ENCODE results near the gene NUMA1.

NUMA1 gene

GRCh38 chr11:72078477-72078876 is 1.9 kb downstream of the NUMA1 start:
- Histone ChIP-seq H2AK5ac (ENCODE audit: low read length) (no peak overlapping the region), H3K36me3 (ENCODE audit: control insufficient read depth, insufficient read depth, low read length) (no peaks in the 10 kb centered on the region), H3K27me3 (ENCODE audit: insufficient read depth, low read length, poor library complexity) (no peaks in the 10 kb centered on the region), H3K4me3 (ENCODE audit: low read length) (no peak overlapping the region), H3K23ac (ENCODE audit: low read length) (no peak overlapping the region), H3K4ac (ENCODE audit: low read depth, low read length) (no peak overlapping the region), H3K9ac (ENCODE audit: low read length) (peak overlapping the region; percentile 38), H3K4me2 (ENCODE audit: low read length) (no peak overlapping the region), H3K4me1 (ENCODE audit: control insufficient read depth, low read depth, low read length) (no peaks in the 10 kb centered on the region), H4K8ac (ENCODE audit: low read depth, low read length) (no peak overlapping the region), H3K27ac (ENCODE audit: low read depth, low read length) (no peak overlapping the region), H2BK15ac (replicated peaks; ENCODE audit: low read depth) (no peak overlapping the region), H4K5ac (ENCODE audit: low read length) (no peak overlapping the region), H3K56ac (ENCODE audit: low read length) (peak overlapping the region; percentile 30), H2BK5ac (ENCODE audit: low read length) (no peak overlapping the region), H2BK120ac (ENCODE audit: low read depth, low read length) (no peak overlapping the region), H3K79me1 (ENCODE audit: low read length) (peaks cover 7% of the 10 kb centered on the region), H3K79me2 (ENCODE audit: control insufficient read depth, insufficient read depth, low read length) (peaks cover 39% of the 10 kb centered on the region), H3K18ac (ENCODE audit: low read length) (no peak overlapping the region)
- WGBS (ENCODE audit: extremely low coverage, insufficient coverage, low lambda C conversion rate) = no CpG with 5 or more reads among the region's 6 CpGs
- no peak for DNase-seq

- no peak overlapping the region for H3K56ac ChIP-seq (ENCODE audit: low read length)
- H3K9ac ChIP-seq (ENCODE audit: low read length) = no peak overlapping the region
- no peaks in the 10 kb centered on the region for H3K27me3 ChIP-seq (ENCODE audit: insufficient read depth, low read length, poor library complexity)
- H3K27ac ChIP-seq (ENCODE audit: low read depth, low read length) = no peak overlapping the region
- no peak overlapping the region for H3K4ac ChIP-seq (ENCODE audit: low read depth, low read length)
- H2BK120ac ChIP-seq (ENCODE audit: low read depth, low read length) = no peak overlapping the region
- H3K36me3 ChIP-seq (ENCODE audit: control insufficient read depth, insufficient read depth, low read length) = no peaks in the 10 kb centered on the region
- H2BK15ac ChIP-seq (replicated peaks; ENCODE audit: low read depth) = no peak overlapping the region
- no peak overlapping the region for H3K18ac ChIP-seq (ENCODE audit: low read length)
- H3K4me3 ChIP-seq (ENCODE audit: low read length) = no peak overlapping the region
- H4K8ac ChIP-seq (ENCODE audit: low read depth, low read length) = no peak overlapping the region
- peaks cover 56% of the 10 kb centered on the region for H3K79me2 ChIP-seq (ENCODE audit: control insufficient read depth, insufficient read depth, low read length)
- peaks cover 6% of the 10 kb centered on the region for H3K4me1 ChIP-seq (ENCODE audit: control insufficient read depth, low read depth, low read length)
- no peak overlapping the region for H3K4me2 ChIP-seq (ENCODE audit: low read length)
- no peak overlapping the region for H2AK5ac ChIP-seq (ENCODE audit: low read length)
- WGBS (ENCODE audit: extremely low coverage, insufficient coverage, low lambda C conversion rate) = no CpG with 5 or more reads among the region's 4 CpGs
- H3K23ac ChIP-seq (ENCODE audit: low read length) = no peak overlapping the region
- no peak overlapping the region for H2BK5ac ChIP-seq (ENCODE audit: low read length)
- H3K79me1 ChIP-seq (ENCODE audit: low read length) = peaks cover 10% of the 10 kb centered on the region
- no peak for DNase-seq
- no peak overlapping the region for H4K5ac ChIP-seq (ENCODE audit: low read length)
Measured at GRCh38 chr11:72075756-72076155, 4.6 kb downstream of the NUMA1 start.

GRCh38 chr11:72075109-72075508 is 5.2 kb downstream of the NUMA1 start:
- H3K18ac ChIP-seq (ENCODE audit: low read length) = no peak overlapping the region
- no CpG with 5 or more reads among the region's 1 CpG for WGBS (ENCODE audit: extremely low coverage, insufficient coverage, low lambda C conversion rate)
- H4K8ac ChIP-seq (ENCODE audit: low read depth, low read length) = no peak overlapping the region
- no peak overlapping the region for H3K56ac ChIP-seq (ENCODE audit: low read length)
- no peak overlapping the region for H3K4me2 ChIP-seq (ENCODE audit: low read length)
- no peak overlapping the region for H3K27ac ChIP-seq (ENCODE audit: low read depth, low read length)
- H3K9ac ChIP-seq (ENCODE audit: low read length) = no peak overlapping the region
- H2BK15ac ChIP-seq (replicated peaks; ENCODE audit: low read depth) = no peak overlapping the region
- H3K4me1 ChIP-seq (ENCODE audit: control insufficient read depth, low read depth, low read length) = peaks cover 6% of the 10 kb centered on the region
- no peaks in the 10 kb centered on the region for H3K36me3 ChIP-seq (ENCODE audit: control insufficient read depth, insufficient read depth, low read length)
- peaks cover 58% of the 10 kb centered on the region for H3K79me2 ChIP-seq (ENCODE audit: control insufficient read depth, insufficient read depth, low read length)
- no peak overlapping the region for H4K5ac ChIP-seq (ENCODE audit: low read length)
- no peak overlapping the region for H2BK120ac ChIP-seq (ENCODE audit: low read depth, low read length)
- peaks cover 10% of the 10 kb centered on the region for H3K79me1 ChIP-seq (ENCODE audit: low read length)
- H2AK5ac ChIP-seq (ENCODE audit: low read length) = no peak overlapping the region
- no peak overlapping the region for H3K23ac ChIP-seq (ENCODE audit: low read length)
- no peaks in the 10 kb centered on the region for H3K27me3 ChIP-seq (ENCODE audit: insufficient read depth, low read length, poor library complexity)
- no peak overlapping the region for H3K4ac ChIP-seq (ENCODE audit: low read depth, low read length)
- no peak overlapping the region for H2BK5ac ChIP-seq (ENCODE audit: low read length)
- no peak overlapping the region for H3K4me3 ChIP-seq (ENCODE audit: low read length)
- peak; percentile 69 for DNase-seq

GRCh38 chr11:72072348-72072747 is 8.0 kb downstream of the NUMA1 start:
- no peaks in the 10 kb centered on the region for H3K36me3 ChIP-seq (ENCODE audit: control insufficient read depth, insufficient read depth, low read length)
- H4K8ac ChIP-seq (ENCODE audit: low read depth, low read length) = no peak overlapping the region
- no peak overlapping the region for H3K56ac ChIP-seq (ENCODE audit: low read length)
- H3K27me3 ChIP-seq (ENCODE audit: insufficient read depth, low read length, poor library complexity) = no peaks in the 10 kb centered on the region
- peak; percentile 59 for DNase-seq
- H2AK5ac ChIP-seq (ENCODE audit: low read length) = no peak overlapping the region
- H2BK120ac ChIP-seq (ENCODE audit: low read depth, low read length) = no peak overlapping the region
- WGBS (ENCODE audit: extremely low coverage, insufficient coverage, low lambda C conversion rate) = no CpG with 5 or more reads among the region's 3 CpGs
- H3K4me2 ChIP-seq (ENCODE audit: low read length) = no peak overlapping the region
- H4K5ac ChIP-seq (ENCODE audit: low read length) = no peak overlapping the region
- H3K4me3 ChIP-seq (ENCODE audit: low read length) = no peak overlapping the region
- no peak overlapping the region for H3K9ac ChIP-seq (ENCODE audit: low read length)
- H2BK15ac ChIP-seq (replicated peaks; ENCODE audit: low read depth) = no peak overlapping the region
- H3K4ac ChIP-seq (ENCODE audit: low read depth, low read length) = no peak overlapping the region
- H3K23ac ChIP-seq (ENCODE audit: low read length) = no peak overlapping the region
- H3K4me1 ChIP-seq (ENCODE audit: control insufficient read depth, low read depth, low read length) = peaks cover 11% of the 10 kb centered on the region
- H2BK5ac ChIP-seq (ENCODE audit: low read length) = no peak overlapping the region
- H3K79me1 ChIP-seq (ENCODE audit: low read length) = peaks cover 10% of the 10 kb centered on the region
- H3K18ac ChIP-seq (ENCODE audit: low read length) = no peak overlapping the region
- H3K27ac ChIP-seq (ENCODE audit: low read depth, low read length) = no peak overlapping the region
- H3K79me2 ChIP-seq (ENCODE audit: control insufficient read depth, insufficient read depth, low read length) = peaks cover 42% of the 10 kb centered on the region

- Histone ChIP-seq H3K79me2 (ENCODE audit: control insufficient read depth, insufficient read depth, low read length) (peaks cover 39% of the 10 kb centered on the region), H3K79me1 (ENCODE audit: low read length) (peaks cover 19% of the 10 kb centered on the region), H2BK15ac (replicated peaks; ENCODE audit: low read depth) (no peak overlapping the region), H4K5ac (ENCODE audit: low read length) (no peak overlapping the region), H3K4me1 (ENCODE audit: control insufficient read depth, low read depth, low read length) (peaks cover 19% of the 10 kb centered on the region), H4K8ac (ENCODE audit: low read depth, low read length) (no peak overlapping the region), H2AK5ac (ENCODE audit: low read length) (no peak overlapping the region), H3K9ac (ENCODE audit: low read length) (no peak overlapping the region), H2BK120ac (ENCODE audit: low read depth, low read length) (no peak overlapping the region), H3K36me3 (ENCODE audit: control insufficient read depth, insufficient read depth, low read length) (no peaks in the 10 kb centered on the region), H3K27ac (ENCODE audit: low read depth, low read length) (no peak overlapping the region), H3K23ac (ENCODE audit: low read length) (no peak overlapping the region), H2BK5ac (ENCODE audit: low read length) (no peak overlapping the region), H3K4me3 (ENCODE audit: low read length) (no peak overlapping the region), H3K4me2 (ENCODE audit: low read length) (no peak overlapping the region), H3K18ac (ENCODE audit: low read length) (no peak overlapping the region), H3K4ac (ENCODE audit: low read depth, low read length) (no peak overlapping the region), H3K56ac (ENCODE audit: low read length) (no peak overlapping the region), H3K27me3 (ENCODE audit: insufficient read depth, low read length, poor library complexity) (no peaks in the 10 kb centered on the region)
- no peak for DNase-seq
- WGBS (ENCODE audit: extremely low coverage, insufficient coverage, low lambda C conversion rate) = no CpG with 5 or more reads among the region's 7 CpGs
Measured at GRCh38 chr11:72070491-72070890, 9.9 kb downstream of the NUMA1 start.

GRCh38 chr11:72069787-72070251 is 10.5 kb downstream of the NUMA1 start:
- H4K8ac ChIP-seq (ENCODE audit: low read depth, low read length) = no peak overlapping the region
- no peak overlapping the region for H3K4ac ChIP-seq (ENCODE audit: low read depth, low read length)
- DNase-seq = peak; percentile 71
- no peak overlapping the region for H3K4me3 ChIP-seq (ENCODE audit: low read length)
- no peak overlapping the region for H2AK5ac ChIP-seq (ENCODE audit: low read length)
- no peak overlapping the region for H3K18ac ChIP-seq (ENCODE audit: low read length)
- H3K4me2 ChIP-seq (ENCODE audit: low read length) = no peak overlapping the region
- H3K9ac ChIP-seq (ENCODE audit: low read length) = peak overlapping the region; percentile 12
- H3K79me2 ChIP-seq (ENCODE audit: control insufficient read depth, insufficient read depth, low read length) = peaks cover 34% of the 10 kb centered on the region
- no peak overlapping the region for H2BK5ac ChIP-seq (ENCODE audit: low read length)
- no peak overlapping the region for H4K5ac ChIP-seq (ENCODE audit: low read length)
- H3K23ac ChIP-seq (ENCODE audit: low read length) = no peak overlapping the region
- H2BK15ac ChIP-seq (replicated peaks; ENCODE audit: low read depth) = no peak overlapping the region
- H3K56ac ChIP-seq (ENCODE audit: low read length) = peak overlapping the region; percentile 36
- H3K4me1 ChIP-seq (ENCODE audit: control insufficient read depth, low read depth, low read length) = peaks cover 19% of the 10 kb centered on the region
- H3K36me3 ChIP-seq (ENCODE audit: control insufficient read depth, insufficient read depth, low read length) = no peaks in the 10 kb centered on the region
- no peak overlapping the region for H2BK120ac ChIP-seq (ENCODE audit: low read depth, low read length)
- no peaks in the 10 kb centered on the region for H3K27me3 ChIP-seq (ENCODE audit: insufficient read depth, low read length, poor library complexity)
- H3K79me1 ChIP-seq (ENCODE audit: low read length) = peaks cover 16% of the 10 kb centered on the region
- H3K27ac ChIP-seq (ENCODE audit: low read depth, low read length) = no peak overlapping the region
- no CpG with 5 or more reads among the region's 2 CpGs for WGBS (ENCODE audit: extremely low coverage, insufficient coverage, low lambda C conversion rate)

Data from mesendoderm (in vitro differentiated cells).